K562 (cell line): ENCODE data around the gene HAS3. TPM values are rescaled to one million over a fixed set of nuclear protein-coding genes. Genes with fewer than 3 reads are reported as not detected.

ENCODE experiments used
- ASH1L ChIP-seq: fragments of 450-650 bp; IDR thresholded peaks from 2 replicates; pipeline ENCODE4 v1.6.1; 2018; ENCODE audit warnings: borderline replicate concordance, mild to moderate bottlenecking, low read depth; ENCODE audit not compliant: partially characterized antibody
- ATF7 ChIP-seq: fragments of 450-650 bp; IDR thresholded peaks from 2 replicates; pipeline ENCODE4 v1.7.1; 2014; ENCODE audit warnings: mild to moderate bottlenecking, moderate library complexity
- CHD1 ChIP-seq: fragments of 200-600 bp; sonication (generic); IDR thresholded peaks from one replicate; pipeline ENCODE4 v1.6.1; 2012; ENCODE audit warnings: mild to moderate bottlenecking, moderate library complexity, low read length, inconsistent platforms
- CREB5 ChIP-seq: fragments of 250-450 bp; sonication (Bioruptor Pico); IDR thresholded peaks from 2 replicates; pipeline ENCODE4 v1.5.0; 2020; ENCODE audit warnings: mild to moderate bottlenecking
- FOXA1 ChIP-seq: fragments of 450-650 bp; IDR thresholded peaks from 2 replicates; pipeline ENCODE4 v1.6.1; 2016; ENCODE audit warnings: mild to moderate bottlenecking, borderline replicate concordance
- GABPB1 ChIP-seq: sonication (generic); formaldehyde crosslinking; IDR thresholded peaks from 2 replicates; pipeline ENCODE4 v1.8.0; 2022; ENCODE audit warnings: mild to moderate bottlenecking, missing genetic modification reagents
- GABPB2 ChIP-seq: fragments of 250-450 bp; sonication (Bioruptor Pico); conservative IDR thresholded peaks from 2 replicates; pipeline ENCODE4 v1.5.1; 2021; ENCODE audit warnings: mild to moderate bottlenecking
- GMEB1 ChIP-seq: fragments of 250-450 bp; sonication (Bioruptor Pico); IDR thresholded peaks from 2 replicates; pipeline ENCODE4 v1.4.0; 2020; ENCODE audit warnings: mild to moderate bottlenecking
- GTF2A2 ChIP-seq: IDR thresholded peaks from 2 replicates; pipeline ENCODE4 v1.6.1; 2016; ENCODE audit warnings: mild to moderate bottlenecking, missing genetic modification characterization, missing compliant biosample characterization
- HNRNPUL1 ChIP-seq: fragments of 200-400 bp; formaldehyde crosslinking; IDR thresholded peaks from 2 replicates; pipeline ENCODE4 v1.6.1; 2017; ENCODE audit warnings: low read length
- ILK ChIP-seq: fragments of 450-650 bp; IDR thresholded peaks from 2 replicates; pipeline ENCODE4 v1.6.1; 2016; ENCODE audit warnings: missing genetic modification characterization, low read depth, mild to moderate bottlenecking, missing compliant biosample characterization, moderate library complexity, borderline replicate concordance
- JUND ChIP-seq, 2 experiments: IDR thresholded peaks; 2 replicates in 1 of 2; 3 replicates in 1 of 2; pipeline ENCODE4 v1.6.1; 2011; ENCODE audit warnings: borderline replicate concordance in 2 of 2, low read depth in 2 of 2, low read length in 2 of 2, improper control_type of control experiment in 1 of 2, missing biosample characterization in 1 of 2, missing genetic modification characterization in 1 of 2, missing genetic modification reagents in 1 of 2
- MCM5 ChIP-seq: fragments of 450-650 bp; IDR thresholded peaks from 2 replicates; pipeline ENCODE4 v1.6.1; 2016; ENCODE audit warnings: low read depth
- NUFIP1 ChIP-seq: fragments of 450-650 bp; IDR thresholded peaks from 2 replicates; pipeline ENCODE4 v1.6.1; 2018; ENCODE audit not compliant: partially characterized antibody
- PRPF4 ChIP-seq: fragments of 200-400 bp; formaldehyde crosslinking; IDR thresholded peaks from one replicate; pipeline ENCODE4 v1.6.1; 2017; ENCODE audit warnings: low read length, low read depth, mild to moderate bottlenecking; ENCODE audit not compliant: insufficient read depth, poor library complexity, severe bottlenecking
- RBM15 ChIP-seq: fragments of 200-400 bp; formaldehyde crosslinking; IDR thresholded peaks from 2 replicates; pipeline ENCODE4 v1.6.1; 2018; ENCODE audit warnings: mild to moderate bottlenecking, low read length, moderate library complexity; ENCODE audit not compliant: insufficient read depth
- TARDBP ChIP-seq: fragments of 450-650 bp; IDR thresholded peaks from 2 replicates; pipeline ENCODE4 v1.6.1; 2016
- XRCC4 ChIP-seq: IDR thresholded peaks from one replicate; pipeline ENCODE4 v1.6.1; 2011; ENCODE audit not compliant: insufficient read depth, insufficient read length; ENCODE audit errors: extremely low read depth
- ZBTB11 ChIP-seq, 3 experiments: fragments of 200-800 bp in 1 of 3; fragments of 250-450 bp in 1 of 3; fragments of 450-650 bp in 1 of 3; sonication (Bioruptor Pico) in 1 of 3; sonication (Bioruptor generic) in 1 of 3; formaldehyde crosslinking in 1 of 3; IDR thresholded peaks; 2 replicates each; pipeline versions ENCODE4 v1.6.1 to v1.8.0; 2016 to 2022; ENCODE audit warnings: mild to moderate bottlenecking in 2 of 3, missing genetic modification characterization in 2 of 3, missing compliant biosample characterization in 1 of 3, moderate library complexity in 1 of 3
- ZNF184 ChIP-seq: sonication (generic); formaldehyde crosslinking; IDR thresholded peaks from 2 replicates; pipeline ENCODE4 v1.5.0; 2020; ENCODE audit warnings: missing genetic modification reagents
- ZNF384 ChIP-seq: IDR thresholded peaks from 2 replicates; pipeline ENCODE4 v1.6.1; 2012; ENCODE audit warnings: low read depth, low read length, improper control_type of control experiment
- ZNF41 ChIP-seq: fragments of 250-450 bp; sonication (Bioruptor Pico); conservative IDR thresholded peaks from 2 replicates; pipeline ENCODE4 v1.4.0; 2020; ENCODE audit warnings: mild to moderate bottlenecking
- ZNF644 ChIP-seq: fragments of 200-800 bp; sonication (Bioruptor generic); IDR thresholded peaks from 2 replicates; pipeline ENCODE4 v1.6.1; 2016; ENCODE audit warnings: low read depth, missing genetic modification characterization, missing compliant biosample characterization
- polyA plus RNA-seq, 8 experiments: library from polyadenylated mRNA; depleted of rRNA in 4 of 8; stranded (reverse) in 5 of 8; unstranded in 3 of 8; fragments of >200 nt; fragmentation: Nextera tagmentation in 2 of 8; fragmentation: Illumina TruSeq in 1 of 8; extraction: Ambion mirVana in 2 of 8; extraction: Trizol in 1 of 8; gene quantifications; 2 replicates each; pipeline versions ENCODE4 v1.2.1 to v1.2.3, GENCODE V29; 2011 to 2014; ENCODE audit warnings: inconsistent platforms in 1 of 8, missing spikeins in 1 of 8
- total RNA-seq, 7 experiments: library from RNA; depleted of rRNA in 6 of 7; stranded (reverse); fragments of >200 nt in 6 of 7; fragmentation: Illumina TruSeq in 2 of 7; extraction: Trizol in 2 of 7; gene quantifications; 2 replicates each; pipeline versions ENCODE4 v1.2.1 to v1.2.3, GENCODE V29; 2011 to 2021; ENCODE audit warnings: low replicate concordance in 1 of 7

HAS3 gene
- total and polyA plus RNA-seq, 9 of the 15 experiments (the other 6 are each of a cell fraction or from before 2014, with no cell fraction given), result 0.04 to 0.33 (median 0.13) TPM; not detected in 1

GRCh38 chr16:69131839-69132423, 26.5 kb downstream of the HAS3 start (continued):
- TF ChIP-seq ZBTB11 (CRISPR knock-in tag; IDR thresholded peaks at IDR 0.05), result no peak
- TF ChIP-seq ATF7, result no peak
- TF ChIP-seq ZNF41 (CRISPR knock-in tag), result no peak
- TF ChIP-seq GABPB2 (CRISPR knock-in tag), result no peak
- TF ChIP-seq XRCC4, result no peak
- TF ChIP-seq ZNF644 (tag), result no peak
- no peak for TF ChIP-seq CREB5
- TF ChIP-seq CHD1, result peak; percentile 54
- TF ChIP-seq PRPF4, result peak; percentile 34
- TF ChIP-seq GMEB1, result no peak
- TF ChIP-seq ILK (tag), result no peak
- TF ChIP-seq ZNF184 (CRISPR knock-in tag), result no peak
- no peak for TF ChIP-seq RBM15
- TF ChIP-seq TARDBP, result no peak
- no peak for TF ChIP-seq GABPB1 (CRISPR knock-in tag)
- TF ChIP-seq FOXA1, result no peak
- TF ChIP-seq MCM5, result no peak
- no peak for TF ChIP-seq NUFIP1
- TF ChIP-seq GTF2A2 (tag), result no peak
- no peak for TF ChIP-seq JUND (IDR thresholded peaks at IDR 0.05; ENCODE audit: borderline replicate concordance, low read depth, low read length)
- no peak for TF ChIP-seq JUND (tag; IDR thresholded peaks at IDR 0.05; ENCODE audit: borderline replicate concordance, low read depth, low read length)
- no peak for TF ChIP-seq HNRNPUL1
- peak; percentile 33 for TF ChIP-seq ASH1L
- no peak for TF ChIP-seq ZNF384
